Head of caudate nucleus (tissue), 42 donors: ENCODE data around the gene TRRAP.

Experiments used
- DNase-seq, 42 donors: peaks; one replicate each; pipeline versions ENCODE4 v3.0.0 to v3.0.0-alpha.2; 2020 to 2021; ENCODE audit warnings: mixed read lengths in 7 of 42
- intact Hi-C: fragments of 100-400 bp; cut with DNase I; formaldehyde crosslinking; loops from one replicate; pipeline ENCODE4 v1.15.0; 2022

Gene TRRAP

DNA sequence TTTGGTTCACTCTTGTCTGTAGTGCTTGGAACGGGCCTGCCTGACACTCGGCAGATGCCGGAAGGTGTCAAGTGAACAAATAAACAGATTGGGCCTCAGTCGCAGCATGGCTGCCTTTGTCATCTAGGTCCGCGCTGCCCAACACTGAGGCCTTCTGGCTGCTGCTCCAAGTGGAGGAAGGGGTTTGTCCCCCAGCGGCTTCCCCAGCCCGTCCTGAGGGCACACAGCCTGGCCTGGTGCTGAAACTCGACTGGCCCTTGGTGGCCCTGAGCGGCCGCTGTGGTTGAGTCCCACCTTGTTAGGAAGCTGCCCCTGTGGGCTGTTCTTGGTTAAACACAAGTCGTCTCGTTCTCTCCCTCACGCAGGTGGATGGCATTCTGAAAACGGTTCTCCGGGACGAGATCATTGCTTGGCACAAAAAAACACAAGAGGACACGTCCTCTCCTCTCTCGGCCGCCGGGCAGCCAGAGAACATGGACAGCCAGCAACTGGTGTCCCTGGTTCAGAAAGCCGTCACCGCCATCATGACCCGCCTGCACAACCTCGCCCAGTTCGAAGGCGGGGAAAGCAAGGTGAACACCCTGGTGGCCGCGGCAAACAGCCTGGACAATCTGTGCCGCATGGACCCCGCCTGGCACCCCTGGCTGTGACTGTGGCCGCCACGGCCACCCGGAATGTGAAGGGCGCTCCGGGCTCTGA is 133.5 kb downstream of the TRRAP start:
- peak in 3 of 42 donors; percentile 11 to 34 (median 28) for DNase-seq
- intact Hi-C loops: no loop called here

DNA sequence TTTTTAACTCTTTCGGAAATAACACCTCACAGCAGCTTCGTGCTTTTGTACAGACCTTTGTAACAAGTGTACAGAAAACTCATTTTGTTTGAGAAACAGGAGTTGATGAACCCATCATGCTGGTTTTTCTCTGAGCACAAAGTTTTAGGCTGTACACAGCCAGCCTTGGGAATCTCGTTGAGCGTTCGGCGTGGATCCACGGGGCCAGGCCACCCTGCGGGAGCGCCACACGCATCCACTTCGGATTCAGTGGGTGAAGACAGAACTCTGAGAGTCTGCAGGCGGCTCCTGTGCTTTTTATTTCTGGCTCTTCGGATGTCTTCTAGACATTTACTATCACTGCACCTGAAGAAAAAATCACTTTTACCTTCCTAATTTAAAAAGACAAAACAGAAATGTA is 134.4 kb downstream of the TRRAP start:
- intact Hi-C loops: no loop called here
- peak in 4 of 42 donors; percentile 15 to 37 (median 28) for DNase-seq

DNA sequence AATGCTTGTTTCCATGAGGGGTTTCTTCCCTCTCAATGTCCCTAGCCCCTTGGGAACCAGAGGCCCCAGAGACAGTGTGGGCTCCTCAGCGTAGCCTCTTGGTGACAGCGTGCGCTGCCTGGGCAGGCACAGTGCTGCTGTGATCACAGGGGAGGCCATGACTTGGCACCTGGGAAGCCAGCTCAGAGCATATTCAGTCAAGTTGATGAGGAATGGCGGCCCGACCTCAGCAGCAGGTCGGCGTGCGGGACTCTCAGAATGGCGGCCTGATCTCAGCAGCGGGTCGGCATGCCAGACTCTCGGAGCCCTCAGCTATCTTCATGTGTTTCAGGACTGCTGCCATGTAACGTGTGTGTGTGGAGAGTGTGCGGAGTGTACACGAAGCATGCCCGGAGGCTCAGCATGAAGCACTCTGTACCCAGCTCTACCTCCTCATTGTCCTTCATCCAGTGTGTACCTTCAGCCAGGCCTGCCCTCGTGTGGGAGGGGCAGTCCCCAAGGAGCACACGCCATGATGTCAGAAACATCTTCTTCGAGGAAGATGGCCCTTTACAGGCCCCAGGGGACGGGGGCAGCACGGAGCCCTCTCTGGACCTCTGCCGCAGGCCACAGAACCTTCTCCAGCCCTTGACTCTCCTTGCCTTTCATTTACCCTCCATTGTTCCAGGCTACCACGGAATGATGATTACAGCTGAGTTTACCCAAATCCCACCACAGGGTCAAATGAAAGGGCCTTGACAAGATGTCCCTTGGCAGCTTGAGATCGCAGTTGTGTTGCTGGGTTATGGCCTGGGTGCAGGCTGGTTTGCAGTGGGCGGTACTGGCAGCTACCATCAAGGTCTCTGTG is 135.2 kb downstream of the TRRAP start:
- intact Hi-C loops: no loop called here
- peak in 5 of 42 donors; percentile 1 to 33 (median 18) for DNase-seq

DNA sequence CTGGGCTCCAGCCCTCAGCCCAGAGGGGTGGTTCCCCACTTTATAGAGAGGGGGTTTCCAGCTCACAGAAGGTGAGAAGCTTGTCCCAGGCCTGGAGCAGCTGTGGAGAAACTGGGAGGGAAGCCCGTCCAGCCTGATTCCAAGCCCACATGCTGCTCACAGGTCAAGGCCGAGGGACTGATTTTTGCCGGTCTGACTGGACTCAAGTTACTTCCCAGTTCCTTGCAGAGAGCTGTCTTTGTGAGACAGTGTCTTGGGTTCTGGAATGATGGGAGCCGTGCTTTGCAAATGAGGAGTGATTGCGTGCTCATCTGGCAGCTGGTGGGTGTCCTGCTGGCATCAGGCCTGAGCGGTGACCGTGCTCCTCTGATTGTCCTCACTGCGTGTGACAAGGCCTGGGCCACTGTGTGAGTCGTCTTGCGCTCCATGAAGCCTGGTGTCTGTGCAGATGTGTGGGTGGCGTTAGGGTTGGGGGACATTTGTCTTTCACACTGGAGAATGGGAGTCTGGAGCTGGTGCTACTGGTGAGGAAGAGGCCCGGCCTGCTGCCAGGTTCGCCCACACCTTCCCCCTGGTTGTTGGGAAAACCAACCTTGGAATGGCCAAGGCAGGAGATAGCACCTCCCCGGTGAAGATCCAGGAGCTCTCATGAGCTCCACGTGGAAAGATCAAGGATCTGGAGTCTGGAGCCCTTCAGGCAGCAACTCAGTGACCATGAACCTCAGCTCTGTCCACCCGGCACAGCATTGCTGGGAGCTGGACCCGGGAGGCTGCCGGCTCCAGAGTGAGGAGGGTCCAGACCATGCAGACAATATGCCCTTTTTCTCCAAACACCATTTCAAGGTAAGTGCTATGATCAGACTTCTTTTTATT is 136.0 kb downstream of the TRRAP start:
- DNase-seq: peak in 4 of 42 donors; percentile 4 to 29 (median 18)
- intact Hi-C loops: no loop called here

DNA sequence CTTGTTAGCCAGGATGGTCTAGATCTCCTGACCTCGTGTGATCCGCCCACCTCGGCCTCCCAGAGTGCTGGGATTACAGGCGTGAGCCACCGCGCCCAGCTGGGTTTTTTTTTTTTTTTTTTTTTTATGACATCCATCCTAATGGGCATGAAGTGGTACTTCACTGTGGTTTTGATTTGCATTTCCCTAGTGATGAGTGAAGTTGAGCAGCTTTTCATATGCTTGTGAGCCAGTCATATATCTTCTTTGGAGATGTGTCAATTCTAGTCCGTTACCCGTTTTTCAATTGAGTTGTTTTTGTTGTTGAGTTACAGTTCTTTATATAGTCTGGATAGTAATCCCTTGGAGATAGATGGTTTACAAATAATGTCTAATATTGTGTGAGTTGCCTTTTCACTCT is 137.9 kb downstream of the TRRAP start:
- peak in 1 of 42 donors; percentile 2 for DNase-seq
- intact Hi-C loops: no loop called here

DNA sequence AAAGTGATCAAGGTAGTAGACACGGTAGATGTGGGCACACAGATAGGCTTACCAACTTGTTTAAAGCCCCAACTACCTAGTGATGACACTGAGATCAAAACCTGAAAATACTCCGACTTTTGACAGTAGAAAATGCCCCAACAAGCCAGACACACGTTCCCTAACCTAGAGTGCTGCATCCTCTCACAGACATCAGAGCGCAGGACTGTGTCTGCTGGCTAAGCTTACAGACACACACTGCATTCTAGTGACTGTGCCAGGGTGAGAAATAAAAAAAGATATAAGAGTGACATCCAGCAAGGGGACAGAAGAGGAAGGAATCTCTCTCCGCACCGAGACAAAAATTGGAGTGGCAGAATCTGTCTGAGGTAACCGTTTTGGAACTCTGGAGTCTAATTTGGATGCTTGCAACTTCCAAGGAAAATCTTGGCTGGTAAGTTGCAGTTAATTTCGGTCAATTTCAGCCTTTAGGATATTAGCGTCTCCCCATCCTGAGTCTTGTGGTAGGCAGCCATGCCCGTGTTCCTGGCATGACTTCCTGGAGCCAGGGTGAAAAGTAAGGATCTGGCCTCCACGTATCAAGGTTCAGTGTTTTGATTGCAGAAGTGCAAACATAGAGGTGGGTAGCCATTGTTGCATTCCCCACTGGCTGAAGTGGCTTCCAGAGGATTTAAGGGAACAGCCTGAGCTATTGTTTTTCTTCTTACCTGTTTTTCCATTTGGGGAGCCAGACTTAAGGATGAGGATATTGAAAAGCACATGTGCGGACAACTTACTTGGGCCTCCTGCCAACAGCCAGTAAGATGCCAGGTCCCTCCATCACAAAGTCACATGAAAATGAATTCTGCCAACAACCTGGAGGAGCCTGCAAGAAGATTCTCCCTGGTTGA is 141.4 kb downstream of the TRRAP start:
- DNase-seq: peak in 2 of 42 donors; percentile 3 to 23
- intact Hi-C loops: no loop called here

DNA sequence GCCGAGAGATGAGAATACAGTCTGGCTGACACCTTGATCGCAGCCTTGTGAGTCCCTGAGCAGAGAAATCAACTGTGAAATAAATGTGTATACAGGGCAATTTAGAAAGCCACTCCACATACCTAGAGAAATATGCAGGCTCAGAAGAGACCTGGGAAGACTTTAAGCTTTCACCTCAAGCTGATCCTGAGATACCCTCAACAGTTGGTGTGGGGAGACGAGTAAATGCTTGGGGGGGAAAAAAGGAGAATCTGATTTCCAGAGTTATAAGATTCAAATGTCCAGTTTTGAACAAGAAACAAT is 142.0 kb downstream of the TRRAP start:
- no peak for DNase-seq
- intact Hi-C loops: no loop called here

DNA sequence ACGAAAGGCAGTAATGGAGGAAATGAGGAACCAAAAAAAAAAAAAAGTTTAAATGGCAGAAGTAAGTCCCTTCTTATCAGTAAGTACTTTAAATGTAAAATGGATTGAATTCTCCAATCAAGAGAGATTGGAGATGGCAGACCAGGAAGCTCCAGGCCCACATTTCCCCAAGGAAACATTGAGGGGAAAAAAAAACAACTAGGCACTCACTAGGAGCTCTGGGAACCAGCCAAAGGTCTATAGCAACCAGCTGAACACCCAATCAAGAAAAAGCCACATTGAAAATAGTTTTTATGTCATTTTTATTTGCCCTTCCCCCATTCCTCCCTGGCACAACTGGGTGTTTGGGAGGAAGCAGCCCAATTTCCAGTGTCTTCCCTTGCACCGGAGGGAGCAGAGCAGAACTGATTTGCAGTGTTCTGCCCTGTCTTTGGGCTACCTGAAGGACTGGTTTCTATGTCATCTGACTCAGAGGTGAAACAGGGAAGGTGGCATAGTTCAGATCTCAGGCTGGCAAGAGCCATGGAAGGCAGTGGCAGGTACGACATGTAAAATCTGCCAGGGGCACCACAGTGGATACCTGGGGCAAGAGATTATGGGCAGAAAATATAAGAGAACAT is 143.7 kb downstream of the TRRAP start:
- intact Hi-C loops: no loop called here
- DNase-seq: peak in 4 of 42 donors; percentile 4 to 26 (median 15)

DNA sequence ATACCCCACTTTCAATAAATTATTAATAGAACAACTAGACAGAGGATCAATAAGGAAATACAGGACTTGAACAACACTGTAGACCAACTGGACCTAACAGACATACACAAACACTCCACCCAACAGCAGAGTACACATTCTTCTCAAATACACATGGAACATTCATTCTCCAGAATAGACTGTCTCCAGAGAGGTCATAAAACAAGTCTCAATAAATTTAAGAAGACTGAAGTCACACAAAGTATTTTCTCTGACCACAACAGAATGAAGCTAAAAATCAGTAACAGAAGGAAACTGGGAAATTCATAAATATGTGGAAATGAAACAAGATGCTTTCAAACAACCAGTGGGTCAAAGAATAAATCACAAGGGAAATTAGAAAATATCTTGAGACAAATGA is 145.7 kb downstream of the TRRAP start:
- DNase-seq: no peak
- intact Hi-C loops: no loop called here

DNA sequence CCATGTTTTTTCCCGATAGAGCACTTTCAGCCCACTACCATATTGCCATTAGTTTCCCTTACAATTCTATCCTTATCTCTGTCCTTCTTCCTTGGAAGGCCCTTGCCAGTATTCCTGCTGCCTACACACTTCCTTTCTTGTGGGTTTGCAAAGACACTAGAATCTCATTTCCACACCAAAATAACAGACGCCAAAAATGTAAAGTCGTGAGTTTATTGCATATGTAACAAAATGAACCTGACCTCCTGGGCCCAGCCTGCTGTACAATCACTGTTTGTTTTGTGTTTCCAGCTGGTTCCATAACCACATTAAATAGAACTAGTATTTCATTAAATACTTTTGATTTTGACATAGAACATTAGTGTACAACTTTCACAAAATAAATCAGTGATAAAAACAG is 148.9 kb downstream of the TRRAP start:
- intact Hi-C loops: no loop called here
- DNase-seq: no peak

DNA sequence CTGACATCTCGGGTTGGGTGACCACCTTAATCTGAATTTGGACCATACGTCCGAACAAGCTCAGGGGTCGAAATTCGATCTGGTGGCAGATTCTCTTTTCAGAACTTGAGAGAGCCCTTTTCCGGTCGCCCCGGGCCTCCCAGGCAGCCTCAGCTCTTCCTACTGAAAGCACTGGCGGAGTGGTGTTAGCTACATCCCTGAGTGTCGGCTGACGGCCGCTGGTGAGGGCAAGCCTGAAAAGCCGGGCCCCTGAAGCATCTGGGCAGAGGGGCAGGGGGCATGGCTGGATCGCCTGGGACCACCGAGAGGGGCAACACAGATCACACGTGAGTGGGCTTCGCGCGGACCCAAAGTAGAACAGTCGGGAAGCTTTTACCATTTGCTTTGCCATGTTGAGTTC is 149.5 kb downstream of the TRRAP start:
- DNase-seq: peak in 4 of 42 donors; percentile 7 to 30 (median 15)
- intact Hi-C loops: no loop called here

DNA sequence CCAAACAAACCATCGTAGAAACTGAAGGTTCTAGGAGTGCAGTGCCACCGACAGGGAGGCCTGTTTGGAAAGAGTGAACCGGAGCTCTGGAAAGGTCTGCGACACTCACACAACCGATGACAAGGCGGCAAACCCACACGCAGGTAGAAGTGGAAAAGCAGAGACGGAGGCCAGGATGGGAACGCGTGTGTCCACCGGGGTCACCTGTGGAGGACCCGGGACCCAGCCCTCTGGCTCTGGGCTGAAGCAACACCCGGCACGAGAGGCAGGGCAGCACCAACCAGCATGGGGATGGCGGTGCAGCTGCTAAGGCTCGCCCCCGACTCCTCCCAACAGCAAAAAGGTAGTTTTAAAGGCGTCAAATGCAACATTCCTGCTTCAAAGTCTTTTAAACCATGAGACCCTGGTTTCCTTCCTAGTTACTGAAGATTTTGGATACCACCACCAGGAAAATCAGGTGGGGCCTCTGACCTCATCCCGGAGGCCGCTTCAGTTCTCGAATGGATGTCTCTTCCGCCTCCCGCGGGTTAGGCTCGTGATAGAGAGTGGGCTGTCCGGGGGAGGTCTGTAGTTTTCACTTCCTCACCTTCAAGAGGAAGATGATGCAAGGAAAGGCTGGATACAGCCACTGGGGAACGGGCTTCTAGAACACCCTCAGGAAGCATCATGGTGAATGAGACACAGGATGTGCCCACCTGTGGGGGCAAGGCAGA is 150.1 kb downstream of the TRRAP start:
- intact Hi-C loops: no loop called here
- peak in 7 of 42 donors; percentile 7 to 45 (median 35) for DNase-seq

DNA sequence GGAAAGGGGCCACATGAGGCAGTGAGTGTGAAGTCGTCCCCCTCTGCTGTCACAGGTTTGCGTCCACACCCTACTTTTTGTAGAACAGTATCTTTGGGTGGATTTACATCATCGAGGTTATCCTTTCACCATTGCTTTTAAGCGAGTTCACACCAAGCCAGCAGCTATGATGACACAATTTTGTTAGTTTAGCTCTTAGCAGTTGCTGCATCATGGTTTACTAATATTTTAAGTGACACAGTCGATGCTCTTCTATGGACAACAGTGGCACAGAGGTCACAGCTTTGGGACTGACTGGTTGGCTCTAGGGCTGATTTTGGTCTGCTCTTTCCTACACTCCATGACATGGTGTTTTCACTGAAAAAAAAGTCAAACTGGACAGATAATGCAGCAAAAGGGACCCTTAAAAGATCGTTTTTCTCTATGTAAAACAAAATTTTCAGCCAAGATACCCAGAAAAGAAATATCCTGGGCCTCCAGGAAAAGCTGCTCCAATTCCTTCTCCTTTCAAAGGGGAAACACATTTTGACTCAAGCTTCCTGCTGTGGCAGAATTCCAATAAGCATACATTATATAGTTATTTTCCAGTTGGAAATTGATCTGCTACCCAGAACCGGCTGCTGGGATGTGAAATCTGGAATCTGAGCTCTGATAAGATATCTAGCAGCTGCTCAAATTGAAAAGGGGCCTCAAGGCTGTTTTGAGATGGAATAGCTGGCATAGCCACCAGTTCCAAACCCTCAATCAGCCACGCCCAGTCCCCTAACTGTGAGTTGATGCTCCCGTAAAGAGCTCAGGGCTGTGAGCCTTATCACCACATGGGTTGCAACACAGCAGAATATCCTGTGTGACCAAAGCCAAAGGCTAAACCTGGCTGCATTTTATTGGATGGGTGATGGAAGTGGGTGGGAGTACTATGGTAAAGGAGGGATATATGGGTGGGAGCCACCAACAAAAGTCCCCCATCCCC is 151.4 kb downstream of the TRRAP start:
- intact Hi-C loops: no loop called here
- DNase-seq: peak in 2 of 42 donors; percentile 6 to 14

DNA sequence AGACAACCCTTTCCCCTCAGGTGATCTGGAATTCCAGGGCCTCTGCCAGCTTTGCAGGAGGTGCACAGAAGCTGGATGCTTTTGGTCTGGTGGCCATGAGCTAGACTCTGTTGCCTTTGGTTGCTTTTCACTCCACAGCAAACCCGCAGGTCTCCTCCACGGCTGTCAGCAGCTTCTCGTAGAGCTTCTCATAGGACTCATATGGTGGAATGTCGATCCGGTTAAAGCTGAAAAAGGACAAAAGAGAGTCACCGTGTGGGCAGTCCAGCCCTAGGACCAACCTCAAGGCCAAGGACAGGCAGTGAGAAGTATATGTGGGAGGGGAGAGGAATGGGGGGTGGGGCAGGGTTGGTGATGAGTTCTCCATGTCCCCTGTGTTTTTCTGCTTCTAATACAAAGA is 152.1 kb downstream of the TRRAP start:
- DNase-seq: peak in 3 of 42 donors; percentile 3 to 26 (median 4)
- intact Hi-C loops: no loop called here

DNA sequence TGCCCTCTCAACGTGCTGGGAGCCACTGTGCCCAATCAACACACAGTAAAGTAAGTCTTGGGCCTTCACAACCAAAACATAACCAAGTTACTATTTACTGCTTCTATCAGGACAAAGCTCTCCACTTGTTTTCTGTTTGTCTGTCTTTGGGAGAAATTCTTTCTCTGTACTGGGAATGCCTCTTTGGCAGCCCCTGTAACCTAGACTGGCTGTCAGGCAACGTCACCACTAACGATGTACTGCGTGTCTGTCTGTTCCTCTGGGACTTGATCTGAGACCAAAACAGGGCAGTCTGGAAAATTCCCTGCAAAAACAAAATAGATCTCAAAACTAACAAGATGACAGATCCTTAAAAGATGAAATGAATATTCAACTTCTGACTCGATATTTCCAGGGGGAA is 152.6 kb downstream of the TRRAP start:
- intact Hi-C loops: no loop called here
- DNase-seq: peak in 2 of 42 donors; percentile 1 to 23

DNA sequence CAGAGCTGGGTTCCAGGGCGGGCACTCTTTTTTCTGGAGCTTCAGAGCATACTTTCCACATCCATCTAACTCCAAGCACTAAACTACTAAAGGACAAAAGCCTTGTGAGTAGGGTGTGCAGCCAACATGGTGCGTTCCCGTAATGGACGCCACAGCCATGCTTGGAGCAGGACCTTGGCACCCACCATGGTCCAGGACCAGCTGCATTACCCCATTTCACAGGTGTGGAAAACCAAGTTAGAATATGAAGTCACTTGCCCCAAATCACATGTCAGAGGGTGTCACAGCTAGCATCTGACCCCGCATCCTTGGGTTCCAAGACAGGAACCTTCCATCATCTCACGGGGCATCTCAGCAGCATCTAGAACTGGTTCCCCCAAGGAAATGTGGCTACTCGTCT is 153.2 kb downstream of the TRRAP start:
- DNase-seq: peak in 2 of 42 donors; percentile 1 to 32
- intact Hi-C loops: no loop called here
